ENCODE results near the gene ZNF208.
"Not testable (repeated sequence)": the region's sequence is repeated elsewhere in the genome, so short reads cannot be mapped to it uniquely, and the experiment has no call there.

The ZNF208 gene
- 14.5 to 20.7 reads per million in 2 experiments for total RNA-seq

DNA sequence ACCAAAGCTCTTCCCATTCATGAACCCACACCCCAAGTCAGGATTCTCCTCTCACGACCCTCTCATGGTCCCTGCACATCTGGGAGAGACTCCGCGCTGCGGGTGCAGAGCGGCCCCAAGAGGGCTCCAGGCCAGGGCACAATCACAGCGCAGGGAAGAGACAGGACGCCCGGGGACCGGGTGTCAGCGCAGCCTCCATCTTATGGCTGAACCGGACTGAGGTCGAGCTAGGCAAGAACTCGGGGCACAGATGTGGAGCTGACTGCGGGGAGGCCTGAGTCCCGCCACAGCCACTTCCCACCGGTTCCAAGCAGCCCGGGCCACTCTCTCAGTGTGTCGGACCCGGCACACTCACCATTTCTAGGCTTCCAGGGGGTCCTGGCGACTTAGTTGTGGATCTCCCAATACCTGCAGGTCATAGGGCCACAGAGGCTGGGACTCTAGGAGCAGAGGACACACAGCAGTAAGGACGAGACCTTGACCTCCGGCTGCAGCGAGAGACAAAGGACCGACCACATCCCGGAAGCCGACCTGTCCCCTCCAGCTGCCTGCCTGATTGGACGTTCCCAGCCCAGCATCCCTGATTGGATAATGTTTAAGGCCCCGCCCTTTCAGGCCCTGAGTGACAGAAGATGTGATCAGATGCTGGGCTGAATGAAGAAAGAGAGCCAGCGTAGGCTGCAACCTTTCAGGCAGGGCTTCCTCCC lies at the start of gene ZNF208:
Gene ZNF208 (minus strand): TSS at position 507 of the 707 bp plus-strand sequence. CDS start 149 bp downstream, at position 358.
- DNase-seq (ENCODE audit: low read depth) = peak; percentile 16

DNA sequence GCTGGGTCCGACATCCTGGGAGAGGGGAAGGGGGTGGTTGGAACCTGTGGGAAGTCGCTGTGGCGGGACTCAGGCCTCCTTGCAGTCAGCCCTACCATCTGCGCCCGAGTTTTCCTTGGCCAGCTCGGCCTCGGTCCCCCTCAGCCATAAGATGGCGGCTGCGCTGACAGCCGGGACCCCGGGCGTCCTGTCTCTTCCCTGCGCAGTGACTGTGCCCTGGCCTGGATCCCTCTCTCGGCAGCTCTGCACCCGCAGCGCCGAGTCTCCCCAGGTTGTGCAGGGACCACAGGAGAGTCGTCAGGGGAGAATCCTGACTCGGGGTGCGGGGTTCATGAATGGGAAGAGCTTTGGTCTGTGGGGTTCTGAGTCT lies 41.9 kb upstream of the ZNF208 start:
- DNase-seq (ENCODE audit: low read depth) = no peak

DNA sequence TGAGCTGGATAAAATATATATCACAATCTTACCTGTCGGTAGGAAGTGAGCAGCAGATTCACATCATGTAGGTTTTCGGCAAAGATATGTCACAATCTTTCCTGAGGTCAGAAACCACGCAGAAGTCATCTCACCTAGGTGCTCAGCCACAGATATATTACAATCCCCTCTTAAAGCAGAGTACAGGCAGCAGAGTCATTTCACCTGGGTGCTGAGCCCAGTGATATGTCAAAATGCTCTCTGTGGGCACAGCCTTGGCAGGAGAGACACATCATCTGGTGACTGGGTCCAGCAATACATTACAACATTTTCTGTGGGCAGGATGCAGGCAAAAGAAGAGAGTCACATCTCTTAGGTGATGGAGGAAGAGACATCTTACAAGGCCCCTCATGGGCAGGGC lies 30.4 kb upstream of the ZNF208 start:
- DNase-seq (ENCODE audit: low read depth) = not testable (repeated sequence)

DNA sequence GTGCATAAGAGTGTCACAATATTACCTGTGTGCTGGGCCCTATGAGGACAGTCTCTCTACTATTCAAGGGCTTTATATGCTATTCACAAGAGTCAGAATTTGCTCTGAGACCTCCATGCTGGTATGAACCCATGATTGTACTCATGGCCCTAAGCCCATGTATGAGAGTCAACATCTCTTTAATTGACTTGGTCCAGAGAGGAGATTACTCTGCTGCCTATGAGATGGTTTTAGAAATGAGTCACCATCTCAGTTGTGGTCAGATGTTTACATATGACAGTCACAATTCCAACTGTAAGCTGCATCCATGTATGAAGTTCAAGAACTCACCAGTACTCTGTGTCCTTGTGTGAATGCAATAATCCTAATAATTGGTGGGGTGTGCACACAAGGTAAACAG lies 19.9 kb upstream of the ZNF208 start:
- DNase-seq (ENCODE audit: low read depth) = no peak

DNA sequence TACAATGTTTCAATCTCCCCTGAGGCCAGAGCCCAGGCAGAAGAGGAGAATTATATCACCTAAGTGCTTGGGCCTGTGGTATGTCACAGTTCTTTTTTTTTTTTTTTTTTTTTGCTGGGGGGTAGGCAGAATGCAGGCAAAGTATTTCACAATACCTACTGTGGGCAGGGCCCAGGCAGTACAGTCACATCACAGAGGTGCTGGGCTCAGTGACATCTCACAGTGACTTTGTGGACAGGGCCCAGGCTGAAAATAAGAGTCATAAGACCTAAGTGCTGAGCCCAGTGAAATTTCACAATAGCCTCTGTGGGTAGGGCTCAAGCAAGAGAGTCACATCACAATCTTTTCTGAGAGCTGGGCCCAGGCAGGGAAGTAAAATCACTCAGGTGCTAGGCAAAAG lies 15.9 kb upstream of the ZNF208 start:
- no peak for DNase-seq (ENCODE audit: low read depth)

DNA sequence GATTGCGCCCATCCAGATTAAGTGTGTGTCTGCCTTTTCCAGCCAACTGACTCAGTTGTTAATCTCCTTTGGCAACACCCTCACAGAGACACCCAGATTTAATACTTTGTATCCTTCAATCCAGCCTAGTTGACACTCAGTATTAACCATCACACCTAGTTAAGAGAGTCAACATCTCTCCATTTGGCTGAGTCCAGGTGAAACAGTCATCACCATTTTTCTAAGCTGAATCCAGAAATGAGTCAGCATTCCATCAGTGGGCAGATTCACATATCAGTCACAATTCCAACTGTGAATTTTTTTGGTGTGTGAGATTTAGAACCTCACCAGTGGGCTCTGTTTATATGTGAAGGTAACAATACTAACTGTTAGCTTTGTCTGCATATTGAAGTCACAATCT lies 14.8 kb upstream of the ZNF208 start:
- DNase-seq (ENCODE audit: low read depth) = not testable (repeated sequence)

DNA sequence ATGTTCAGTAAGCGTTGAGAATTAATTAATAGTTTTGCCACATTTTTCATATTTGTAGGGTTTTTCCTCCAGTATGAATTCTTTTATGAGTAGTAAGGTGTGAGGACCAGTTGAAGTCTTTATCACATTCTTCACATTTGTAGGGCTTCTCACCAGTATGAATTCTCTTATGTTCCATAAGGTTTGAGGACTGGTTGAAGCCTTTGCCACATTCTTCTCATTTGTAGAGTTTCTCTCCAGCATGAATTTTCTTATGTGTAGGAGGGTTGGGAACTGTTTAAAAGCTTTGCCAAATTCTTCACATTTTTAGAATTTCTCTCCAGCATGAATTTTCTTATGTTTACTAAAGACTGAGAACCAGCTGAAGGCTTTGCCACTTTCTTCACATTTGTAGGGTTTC lies 40.3 kb downstream of the ZNF208 start:
- no peak for DNase-seq (ENCODE audit: low read depth)

DNA sequence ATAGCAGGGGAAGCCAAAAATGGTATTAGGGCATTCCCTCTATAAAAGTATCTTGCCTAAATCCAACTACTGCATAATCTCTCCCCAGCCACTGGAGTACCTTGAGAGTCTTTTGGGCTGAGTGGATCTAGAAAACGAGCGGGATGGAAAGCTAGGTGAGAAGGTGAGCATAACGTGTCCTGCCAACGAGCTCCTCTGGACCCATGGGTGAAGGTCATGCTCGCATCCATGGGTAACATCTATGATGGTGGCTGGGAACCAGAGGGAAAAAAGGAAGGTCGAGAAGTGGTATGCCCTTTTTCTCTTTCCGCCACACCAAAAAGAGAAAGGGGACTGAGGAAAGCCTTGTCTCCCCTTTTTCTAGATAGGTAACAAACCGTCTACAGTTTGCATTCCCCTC lies 63.0 kb downstream of the ZNF208 start:
- no peak for DNase-seq (ENCODE audit: low read depth)

DNA sequence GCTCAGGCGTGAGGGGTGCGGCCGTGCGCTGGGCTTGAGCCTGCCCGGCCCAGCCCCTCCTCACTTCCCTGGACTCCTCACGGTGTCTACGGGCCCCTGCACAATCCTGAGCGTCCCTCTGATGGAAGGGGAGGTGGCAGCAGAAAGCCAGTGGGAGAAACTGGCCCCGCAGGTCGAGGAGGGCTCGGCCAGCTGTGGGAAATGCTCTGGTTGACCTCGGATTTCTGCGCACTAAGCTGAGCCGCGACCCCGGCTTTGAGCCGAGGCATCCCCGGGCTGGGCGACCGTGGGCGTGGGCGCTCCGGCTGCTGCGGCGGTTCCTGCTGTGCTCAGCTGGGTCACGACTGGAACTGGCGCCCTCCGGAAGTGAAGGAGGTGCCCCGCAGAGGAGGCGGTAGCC lies 70.1 kb downstream of the ZNF208 start:
- DNase-seq (ENCODE audit: low read depth) = no peak

DNA sequence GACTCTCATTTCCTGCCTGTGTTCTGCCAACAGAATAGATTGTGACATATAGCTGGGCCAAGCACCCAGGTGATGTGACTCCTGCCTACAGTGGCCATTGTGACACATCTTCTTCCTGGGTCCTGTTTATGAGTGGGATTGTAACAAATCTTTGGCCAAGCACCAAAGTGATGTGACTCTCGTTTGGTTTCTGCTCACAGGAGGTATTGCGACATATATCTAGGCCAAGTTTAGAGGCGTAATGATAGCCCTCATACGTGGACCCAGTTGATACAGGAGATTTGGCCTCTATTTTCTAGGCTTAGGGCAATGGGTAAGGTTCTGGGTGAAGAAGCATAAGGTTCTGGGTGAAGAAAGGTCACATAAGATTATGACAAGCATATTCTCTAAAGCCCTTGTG lies 76.2 kb downstream of the ZNF208 start:
- DNase-seq (ENCODE audit: low read depth) = no peak

DNA sequence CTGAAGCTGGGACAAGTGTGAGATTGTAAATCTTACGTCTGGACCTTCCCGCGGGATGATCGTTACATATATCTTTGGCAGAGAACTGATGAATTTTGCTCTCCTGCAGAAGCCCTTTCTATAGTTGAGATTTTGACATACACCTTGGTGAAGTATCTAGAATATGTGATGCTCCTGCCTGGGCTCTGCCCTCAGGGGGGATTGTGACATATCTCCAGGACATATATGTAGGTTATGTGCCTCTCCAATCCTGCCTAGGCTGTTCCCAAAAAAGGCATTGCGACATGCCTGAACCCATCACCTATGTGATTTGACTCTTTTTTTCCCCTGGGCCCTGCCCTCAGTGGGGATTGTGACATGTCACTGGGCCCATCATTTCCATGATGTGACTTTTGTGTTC lies 76.6 kb downstream of the ZNF208 start:
- DNase-seq (ENCODE audit: low read depth) = no peak

DNA sequence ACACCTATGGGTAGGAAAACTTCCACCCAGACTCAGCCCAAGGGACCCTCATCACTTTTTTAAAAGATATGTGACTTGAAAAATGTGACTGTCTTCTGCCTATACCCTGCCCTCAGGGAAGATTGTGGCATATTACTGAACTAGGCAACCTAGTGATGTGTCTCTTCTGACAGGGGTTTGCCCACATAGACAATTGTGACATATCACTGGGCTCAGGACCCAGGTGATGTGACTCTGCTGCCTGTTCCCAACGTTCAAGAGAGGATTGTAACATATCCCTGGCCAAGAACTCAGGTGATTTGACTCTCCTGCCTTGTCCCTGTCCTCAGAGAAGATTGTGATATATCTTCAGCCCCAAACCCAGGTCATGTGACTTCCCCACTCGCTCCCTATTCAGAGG lies 88.5 kb downstream of the ZNF208 start:
- DNase-seq (ENCODE audit: low read depth) = no peak

DNA sequence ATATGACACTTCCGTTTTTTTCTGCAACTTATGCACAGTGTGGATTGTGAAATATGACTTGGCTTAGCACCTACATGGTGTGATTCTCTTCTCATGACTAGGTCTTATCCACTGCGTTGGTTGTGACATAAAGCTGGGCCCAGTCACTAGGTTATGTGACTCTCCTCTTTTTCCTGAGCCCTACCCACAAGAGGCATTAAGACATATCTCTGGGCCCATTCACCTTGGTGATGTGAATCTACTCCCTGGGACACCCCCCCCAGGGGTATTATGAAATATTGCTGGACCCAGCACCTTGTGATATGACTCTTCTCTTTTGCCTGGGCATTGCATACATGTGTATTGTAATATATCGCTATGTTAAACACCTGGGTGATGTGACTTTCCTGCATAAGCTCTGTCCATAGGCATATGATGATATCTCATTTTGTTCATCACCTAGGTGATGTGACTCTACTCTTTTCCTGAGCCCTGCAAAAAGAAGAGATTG lies 89.0 kb downstream of the ZNF208 start:
- no peak for DNase-seq (ENCODE audit: low read depth)

DNA sequence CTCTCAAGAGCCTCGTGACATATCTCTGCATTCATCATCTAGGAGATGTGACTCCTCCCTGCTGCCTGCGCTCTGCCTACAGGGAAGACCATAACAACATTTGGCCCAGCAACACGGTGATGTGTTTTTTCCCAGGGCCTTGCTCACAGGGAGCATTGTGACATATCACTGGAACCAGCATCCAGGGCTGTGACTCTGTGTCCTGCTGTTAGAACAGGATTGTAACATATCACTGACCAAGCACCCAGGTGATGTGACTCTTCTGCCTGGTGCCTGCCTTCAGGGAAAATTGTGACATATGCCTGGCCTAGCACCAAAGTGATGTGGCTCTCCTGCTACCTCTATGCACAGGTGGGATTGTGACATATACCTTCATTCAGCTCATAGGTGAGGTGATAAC lies 95.3 kb downstream of the ZNF208 start:
- DNase-seq (ENCODE audit: low read depth) = no peak

DNA sequence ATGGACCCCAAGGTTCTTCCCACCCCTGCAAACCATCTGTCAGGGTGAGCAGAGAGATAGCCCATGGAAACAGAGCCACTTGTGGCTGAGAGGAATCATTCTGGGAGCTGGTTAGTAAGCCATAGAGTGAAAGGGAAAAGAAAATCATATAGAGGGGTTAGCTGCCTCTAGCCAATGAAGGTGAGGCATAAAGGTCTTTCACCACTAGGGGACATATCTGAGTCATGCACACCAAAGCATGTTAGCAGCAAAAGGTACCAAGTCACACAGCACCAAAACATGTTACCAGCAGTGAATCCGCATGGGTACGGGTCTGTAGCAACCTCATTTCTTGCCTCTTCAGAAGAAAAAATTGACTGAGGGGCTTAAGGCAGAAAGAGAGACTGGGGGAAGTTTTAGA lies 98.1 kb downstream of the ZNF208 start:
- DNase-seq (ENCODE audit: low read depth) = no peak

DNA sequence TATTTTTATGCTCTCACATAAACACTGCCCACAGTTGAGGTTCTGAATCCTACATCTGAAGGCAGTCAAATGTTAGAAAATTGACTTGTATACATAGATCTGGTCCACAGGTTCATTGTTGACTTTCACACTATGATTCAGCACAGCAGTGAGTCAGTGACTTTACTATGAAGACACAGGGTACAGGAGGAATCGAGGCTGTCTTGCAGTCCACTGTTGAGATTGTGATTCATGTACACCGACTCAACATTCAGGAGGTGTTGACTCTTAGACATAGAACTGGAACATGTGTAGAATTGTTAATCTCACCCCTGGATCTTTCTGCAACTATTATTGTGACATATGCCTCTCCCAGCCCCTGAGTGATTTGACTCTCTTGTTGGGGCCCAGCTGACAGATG lies 100.4 kb downstream of the ZNF208 start:
- DNase-seq (ENCODE audit: low read depth) = no peak

DNA sequence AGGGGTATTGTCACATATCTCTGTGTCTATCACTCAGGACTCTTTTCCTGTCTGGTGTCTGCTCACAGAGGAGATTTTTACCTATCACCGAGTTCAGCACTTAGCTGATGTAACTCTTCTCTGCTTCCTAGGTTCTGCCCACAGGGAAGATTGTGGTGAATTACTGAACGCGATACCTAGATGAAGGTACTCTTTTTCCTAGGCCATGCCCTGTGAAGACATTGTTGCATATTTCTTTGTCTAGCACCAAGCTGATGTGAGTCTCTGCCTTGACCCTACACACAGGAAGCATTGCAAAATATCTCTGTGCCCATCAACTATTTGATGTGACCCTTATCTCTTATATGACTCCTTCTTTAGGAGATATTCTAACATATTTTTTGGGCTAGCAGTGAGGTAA lies 102.7 kb downstream of the ZNF208 start:
- no peak for DNase-seq (ENCODE audit: low read depth)

DNA sequence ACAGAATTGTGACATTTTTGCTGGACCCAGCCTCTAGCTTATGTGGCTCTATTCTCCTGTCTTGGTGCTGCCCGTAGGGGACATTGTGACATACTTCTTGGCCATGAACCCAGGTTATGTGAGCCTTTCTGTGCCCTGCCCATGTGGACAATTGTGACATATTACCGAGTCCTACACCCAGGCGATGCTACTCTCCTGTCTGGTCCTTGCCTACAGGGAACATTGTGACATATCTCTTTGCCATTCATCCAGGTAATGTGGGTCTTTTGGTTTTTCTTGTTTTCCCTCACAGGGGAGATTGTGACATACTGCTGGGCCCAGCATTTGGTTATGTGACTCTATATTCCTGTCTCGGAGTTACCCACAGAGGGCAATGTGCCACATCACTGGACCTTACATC lies 103.2 kb downstream of the ZNF208 start:
- no peak for DNase-seq (ENCODE audit: low read depth)

DNA sequence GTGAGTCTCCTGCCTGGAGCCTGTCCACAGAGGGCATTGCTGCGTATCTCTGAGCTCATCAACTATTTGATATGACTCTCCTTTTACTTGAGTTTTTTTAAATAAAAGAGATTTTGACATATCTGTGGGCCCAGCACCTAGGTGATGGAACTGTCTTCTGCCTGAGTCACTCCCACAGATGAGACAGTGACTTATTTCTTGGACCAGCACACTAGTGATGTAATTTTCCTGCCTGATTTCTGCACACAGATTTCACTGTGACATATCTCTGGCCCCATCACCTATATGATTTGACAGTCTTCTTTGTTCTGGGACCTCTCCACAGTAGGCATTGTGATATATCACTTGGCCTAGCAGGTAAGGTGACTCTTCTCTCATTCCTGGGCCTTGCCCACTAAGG lies 108.2 kb downstream of the ZNF208 start:
- DNase-seq (ENCODE audit: low read depth) = no peak

DNA sequence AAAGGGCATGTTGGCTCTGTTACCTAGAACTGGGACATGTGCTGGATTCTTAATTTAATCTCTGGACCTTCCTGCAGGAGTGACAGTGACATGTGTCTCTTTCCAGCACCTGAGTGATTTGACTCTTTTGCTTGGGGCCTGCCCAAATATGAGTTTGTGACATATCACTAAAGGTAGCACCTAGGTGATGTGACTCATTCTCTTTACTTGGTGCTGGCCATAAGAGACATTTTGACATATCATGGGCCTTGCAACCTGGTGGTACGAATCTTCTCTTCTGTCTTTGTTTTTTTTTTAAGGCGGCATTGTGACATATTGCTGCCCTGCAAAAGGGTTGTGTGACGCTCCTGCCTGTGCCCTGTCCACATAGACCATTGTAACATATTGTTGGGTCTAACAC lies 108.9 kb downstream of the ZNF208 start:
- DNase-seq (ENCODE audit: low read depth) = no peak

DNA sequence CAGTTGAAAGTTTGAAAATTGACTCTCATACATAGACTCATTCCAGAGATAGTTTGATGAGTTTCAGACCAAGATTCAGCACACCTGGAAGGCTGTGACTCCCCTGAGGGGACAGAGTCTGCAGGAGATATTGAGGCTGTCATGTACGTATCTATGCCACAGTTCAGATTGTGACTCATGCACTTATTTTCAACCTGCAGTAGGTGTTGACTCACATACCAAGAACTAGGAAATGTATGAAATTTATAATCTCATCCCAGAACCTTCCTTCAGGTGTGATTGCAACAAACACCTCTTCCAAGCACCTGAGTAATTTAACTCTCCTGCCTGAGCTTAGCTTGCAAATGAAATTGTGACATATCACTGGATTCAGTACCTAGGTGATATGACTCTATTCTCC lies 110.3 kb downstream of the ZNF208 start:
- no peak for DNase-seq (ENCODE audit: low read depth)

DNA sequence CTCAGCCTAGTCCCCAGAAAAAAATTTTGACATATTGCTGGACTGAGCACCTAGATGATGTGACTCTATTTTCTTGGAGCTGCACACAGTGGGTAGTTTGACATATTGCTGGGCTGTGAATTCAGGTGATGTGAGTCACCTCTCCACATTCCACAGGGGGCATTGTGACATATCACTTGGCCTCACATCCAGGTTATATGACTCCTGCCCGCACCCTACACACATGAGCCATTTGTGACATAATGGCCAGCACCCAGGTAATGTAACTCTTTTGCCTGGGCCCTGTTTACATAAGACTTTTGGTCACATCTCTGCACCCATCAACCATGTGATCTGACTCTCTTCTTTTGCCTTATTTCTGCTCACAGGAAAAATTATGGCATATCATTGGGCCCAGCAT lies 119.7 kb downstream of the ZNF208 start:
- DNase-seq (ENCODE audit: low read depth) = no peak

DNA sequence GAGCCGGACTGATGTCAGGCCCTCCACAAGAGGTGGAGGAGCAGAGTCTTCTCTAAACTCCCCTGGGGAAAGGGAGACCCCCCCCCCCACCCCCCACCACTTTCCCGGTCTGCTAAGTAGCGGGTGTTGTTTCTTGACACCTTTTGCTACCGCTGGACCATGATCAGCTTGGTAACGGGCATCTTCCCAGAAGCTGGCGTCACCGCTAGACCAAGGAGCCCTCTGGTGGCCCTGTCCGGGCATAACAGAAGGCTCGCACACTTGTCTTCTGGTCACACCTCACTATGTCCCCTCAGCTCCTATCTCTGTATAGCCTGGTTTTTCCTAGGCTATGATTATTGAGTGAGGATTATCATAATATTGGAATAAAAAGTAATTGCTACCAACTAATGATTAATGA lies 120.7 kb downstream of the ZNF208 start:
- not testable (repeated sequence) for DNase-seq (ENCODE audit: low read depth)

DNA sequence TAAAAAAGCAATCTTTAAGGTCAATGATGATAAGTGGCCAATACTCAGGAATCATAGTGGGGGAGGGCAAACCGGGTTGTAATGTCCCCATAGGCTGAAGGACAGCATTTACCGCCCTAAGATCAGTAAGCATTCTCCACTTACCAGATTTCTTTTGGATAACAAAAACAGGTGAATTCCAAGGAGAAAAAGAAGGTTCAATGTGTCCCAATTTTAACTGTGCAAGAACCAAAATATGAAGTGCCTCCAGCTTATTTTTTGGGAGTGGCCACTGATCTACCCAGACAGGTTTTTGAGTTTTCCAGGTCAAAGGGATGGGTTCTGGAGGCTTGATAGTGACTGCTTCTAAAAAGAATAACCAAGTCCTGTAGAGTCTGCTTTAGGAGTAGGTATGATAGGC lies 125.2 kb downstream of the ZNF208 start:
- not testable (repeated sequence) for DNase-seq (ENCODE audit: low read depth)
